OCI-LY3 (cell line): Measurements from ENCODE around the gene TMEM140.

ENCODE experiments used
- EZH2phosphoT487 ChIP-seq: fragments of 200-600 bp; shearing (Covaris generic); IDR thresholded peaks from 2 replicates; pipeline ENCODE4 v1.6.1; 2018; ENCODE audit warnings: antibody characterized with exemption, mixed run types, low read depth
- TF ChIP-seq, protein P1 (sequence below): fragments of 200-600, 300-600 bp; sonication (generic); IDR thresholded peaks from 2 replicates; pipeline ENCODE4 v1.5.1; 2014; ENCODE audit warnings: antibody characterized with exemption, low read length, low read depth

DNA sequence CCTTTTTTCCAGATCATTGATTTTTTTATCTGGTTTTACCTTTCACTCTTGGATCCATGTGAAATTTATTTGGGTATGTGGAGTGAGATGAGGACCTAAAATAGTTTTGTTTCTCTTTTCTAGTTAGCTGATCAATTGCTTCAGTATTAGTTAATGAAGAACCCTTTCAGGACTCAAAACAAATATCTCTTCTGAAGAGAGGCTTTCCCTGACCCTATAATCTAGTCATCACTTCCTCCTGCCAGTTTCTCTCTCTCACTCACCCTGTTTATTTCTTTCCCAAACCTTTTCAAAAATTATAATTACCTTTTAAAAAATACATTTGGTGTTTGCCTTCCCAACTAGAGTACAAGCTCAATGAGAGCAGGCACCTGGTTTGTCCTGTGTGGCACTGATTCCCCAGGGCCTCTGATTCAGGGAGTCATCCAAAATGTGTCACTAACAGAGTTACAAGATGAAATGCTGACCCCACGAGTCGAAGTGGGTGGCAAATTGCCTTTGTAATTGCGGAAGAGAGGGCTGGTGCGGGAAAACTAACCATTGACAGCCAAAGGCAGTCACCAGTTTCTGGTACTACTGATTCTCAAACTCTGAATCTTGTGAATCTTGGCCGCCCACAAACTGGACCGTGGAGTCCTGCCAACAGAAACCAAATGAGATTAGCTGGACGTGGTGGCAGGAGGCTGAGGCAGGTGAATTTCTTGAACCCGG, 2.4 kb downstream of the TMEM140 start:
- TF ChIP-seq, protein P1, sequence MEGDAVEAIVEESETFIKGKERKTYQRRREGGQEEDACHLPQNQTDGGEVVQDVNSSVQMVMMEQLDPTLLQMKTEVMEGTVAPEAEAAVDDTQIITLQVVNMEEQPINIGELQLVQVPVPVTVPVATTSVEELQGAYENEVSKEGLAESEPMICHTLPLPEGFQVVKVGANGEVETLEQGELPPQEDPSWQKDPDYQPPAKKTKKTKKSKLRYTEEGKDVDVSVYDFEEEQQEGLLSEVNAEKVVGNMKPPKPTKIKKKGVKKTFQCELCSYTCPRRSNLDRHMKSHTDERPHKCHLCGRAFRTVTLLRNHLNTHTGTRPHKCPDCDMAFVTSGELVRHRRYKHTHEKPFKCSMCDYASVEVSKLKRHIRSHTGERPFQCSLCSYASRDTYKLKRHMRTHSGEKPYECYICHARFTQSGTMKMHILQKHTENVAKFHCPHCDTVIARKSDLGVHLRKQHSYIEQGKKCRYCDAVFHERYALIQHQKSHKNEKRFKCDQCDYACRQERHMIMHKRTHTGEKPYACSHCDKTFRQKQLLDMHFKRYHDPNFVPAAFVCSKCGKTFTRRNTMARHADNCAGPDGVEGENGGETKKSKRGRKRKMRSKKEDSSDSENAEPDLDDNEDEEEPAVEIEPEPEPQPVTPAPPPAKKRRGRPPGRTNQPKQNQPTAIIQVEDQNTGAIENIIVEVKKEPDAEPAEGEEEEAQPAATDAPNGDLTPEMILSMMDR: no peak
- TF ChIP-seq EZH2phosphoT487: no peak
